Endothelial cell of umbilical vein (primary cell): ENCODE results near the gene ABL1. TPM values are rescaled to one million over a fixed set of nuclear protein-coding genes. Genes with fewer than 3 reads are reported as not detected.

Source experiments
- BruUV-seq: library from RNA; stranded (reverse); fragments of 400-500 nt; replicated peaks from 2 replicates; lab custom pipeline; 2021; lab: Mats Ljungman, UMichigan
- CTCF ChIA-PET: fragments of 300-600, 350-600 bp; sonication (Branson Sonifier 250); formaldehyde crosslinking; loops from one replicate; lab custom pipeline; 2021; ENCODE audit warnings: antibody characterized with exemption, inconsistent platforms; lab: Charles Lee
- POLR2A ChIA-PET: fragments of 300-600, 350-600 bp; sonication (Branson Sonifier 250); formaldehyde crosslinking; loops from one replicate; lab custom pipeline; 2021; ENCODE audit warnings: antibody characterized with exemption, inconsistent platforms; lab: Charles Lee
- DNase-seq: peaks from one replicate; pipeline ENCODE4 v3.0.0-alpha.2; 2011; ENCODE audit warnings: low read depth, low spot score
- FAIRE-seq: peaks from 2 replicates; lab custom pipeline; 2011; peaks lifted over from hg19 to GRCh38; lab: Jason Lieb, UNC
- H2AFZ ChIP-seq: 2 replicates; pipeline ENCODE4 v1.6.0; 2012; ENCODE audit warnings: low read depth, low read length, control low read depth, inconsistent platforms
- H3K27ac ChIP-seq: 2 replicates; pipeline ENCODE4 v1.5.1; 2011; ENCODE audit warnings: low read depth, mild to moderate bottlenecking, control low read depth, low read length, moderate library complexity; ENCODE audit not compliant: insufficient read depth
- H3K27me3 ChIP-seq, 2 experiments: 2 replicates each; pipeline versions ENCODE4 v1.6.0 to v1.6.1; 2011; ENCODE audit warnings: low read length in 2 of 2, mixed read lengths in 1 of 2; ENCODE audit not compliant: control insufficient read depth in 2 of 2, insufficient read depth in 2 of 2
- H3K36me3 ChIP-seq, 2 experiments: 2 replicates in 1 of 2; 3 replicates in 1 of 2; pipeline ENCODE4 v1.5.1; 2011; ENCODE audit warnings: low read length in 2 of 2, mild to moderate bottlenecking in 1 of 2, moderate library complexity in 1 of 2; ENCODE audit not compliant: control insufficient read depth in 2 of 2, insufficient read depth in 2 of 2; ENCODE audit errors: extremely low read depth in 1 of 2
- H3K4me1 ChIP-seq: 3 replicates; pipeline ENCODE4 v1.5.1; 2011; ENCODE audit warnings: mild to moderate bottlenecking, low read length; ENCODE audit not compliant: control insufficient read depth, insufficient read depth; ENCODE audit errors: extremely low read depth
- H3K4me2 ChIP-seq: 2 replicates; pipeline ENCODE4 v1.6.1; 2011; ENCODE audit warnings: low read length, control low read depth, mixed read lengths; ENCODE audit not compliant: insufficient read depth
- H3K4me3 ChIP-seq, 3 experiments: fragments of 200-600 bp in 1 of 3; sonication (generic), shearing (Covaris generic) in 1 of 3; replicated peaks in 1 of 3; 2 replicates each; pipeline ENCODE4 v1.5.1; 2011 to 2016; ENCODE audit warnings: control low read depth in 3 of 3, low read length in 3 of 3, mild to moderate bottlenecking in 2 of 3, inconsistent platforms in 1 of 3, low read depth in 1 of 3, moderate library complexity in 1 of 3; ENCODE audit not compliant: insufficient read depth in 1 of 3
- H3K79me2 ChIP-seq: 2 replicates; pipeline ENCODE4 v1.6.0; 2012; ENCODE audit warnings: low read length, inconsistent platforms; ENCODE audit not compliant: control insufficient read depth, insufficient read depth
- H3K9ac ChIP-seq: replicated peaks from 2 replicates; pipeline ENCODE3; 2011; ENCODE audit warnings: low read length, control low read depth; ENCODE audit not compliant: insufficient read depth; ENCODE audit errors: extremely low read depth
- H3K9me1 ChIP-seq: replicated peaks from 3 replicates; pipeline ENCODE4 v1.6.0; 2011; ENCODE audit warnings: mild to moderate bottlenecking, low read length; ENCODE audit not compliant: control insufficient read depth, insufficient read depth; ENCODE audit errors: extremely low read depth
- H3K9me3 ChIP-seq: replicated peaks from 2 replicates; pipeline ENCODE4 v1.5.1; 2012; ENCODE audit warnings: low read length, inconsistent platforms; ENCODE audit not compliant: control insufficient read depth, insufficient read depth
- H4K20me1 ChIP-seq: replicated peaks from 2 replicates; pipeline ENCODE3; 2011; ENCODE audit warnings: mild to moderate bottlenecking, low read length; ENCODE audit not compliant: control insufficient read depth, insufficient read depth; ENCODE audit errors: extremely low read depth
- CTCF ChIP-seq, 2 donors: IDR thresholded peaks; 1 replicate in 1 of 2; 2 replicates in 1 of 2; pipeline ENCODE4 v1.5.1; 2011; ENCODE audit warnings: low read length in 2 of 2, mild to moderate bottlenecking in 2 of 2, moderate library complexity in 2 of 2, control low read depth in 1 of 2, inconsistent platforms in 1 of 2, low read depth in 1 of 2; ENCODE audit not compliant: insufficient read depth in 1 of 2; ENCODE audit errors: extremely low read depth in 1 of 2
- EZH2 ChIP-seq: IDR thresholded peaks from 2 replicates; pipeline ENCODE4 v1.6.1; 2012; ENCODE audit warnings: borderline replicate concordance, low read depth, mild to moderate bottlenecking, moderate library complexity, low read length, inconsistent platforms; ENCODE audit not compliant: severe bottlenecking
- FOS ChIP-seq: IDR thresholded peaks from 2 replicates; pipeline ENCODE4 v1.6.1; 2011; ENCODE audit warnings: mild to moderate bottlenecking, low read length, moderate library complexity, borderline replicate concordance; ENCODE audit not compliant: insufficient read depth
- GATA2 ChIP-seq: IDR thresholded peaks from 2 replicates; pipeline ENCODE4 v1.7.0; 2011; ENCODE audit warnings: low read depth, mild to moderate bottlenecking, moderate library complexity, mixed read lengths, low read length; ENCODE audit not compliant: insufficient read length, insufficient read depth
- JUN ChIP-seq: IDR thresholded peaks from 2 replicates; pipeline ENCODE4 v1.6.1; 2011; ENCODE audit warnings: borderline replicate concordance, low read depth; ENCODE audit not compliant: insufficient read length, insufficient read depth
- MYC ChIP-seq: IDR thresholded peaks from one replicate; pipeline ENCODE4 v1.6.1; 2011; ENCODE audit warnings: mild to moderate bottlenecking, low read depth, low read length
- POLR2A ChIP-seq: IDR thresholded peaks from 2 replicates; pipeline ENCODE4 v1.6.1; 2012; ENCODE audit warnings: low read depth, mild to moderate bottlenecking, control low read depth, low read length
- POLR2AphosphoS5 ChIP-seq: IDR thresholded peaks from 2 replicates; pipeline ENCODE4 v1.6.1; 2012; ENCODE audit warnings: low read depth, mild to moderate bottlenecking, control low read depth, low read length, moderate library complexity; ENCODE audit not compliant: insufficient read depth
- dilution Hi-C: fragments of 300-500 bp; cut with MboI; formaldehyde crosslinking; loops from one replicate; pipeline ENCODE4 v1.15.0; 2019; ENCODE audit warnings: low sequenced_read_pairs; ENCODE audit not compliant: extremely low pct_ligation_motif_present
- intact Hi-C: fragments of 100-400 bp; cut with micrococcal nuclease; formaldehyde crosslinking; loops from one replicate; pipeline ENCODE4 v1.10.0; 2022
- polyA plus RNA-seq, 4 experiments: library from polyadenylated mRNA; depleted of rRNA in 3 of 4; stranded (reverse) in 3 of 4; unstranded in 1 of 4; fragments of >200 nt; gene quantifications; 2 replicates each; pipeline versions ENCODE4 v1.2.1 to v1.2.3, GENCODE V29; 2011 to 2012; ENCODE audit warnings: missing spikeins in 1 of 4
- total RNA-seq: library from RNA; stranded (reverse); gene quantifications from 2 replicates; pipeline ENCODE4 v1.2.3, GENCODE V29; 2021
- TF ChIP-seq, protein P1 (sequence below): IDR thresholded peaks from 2 replicates; pipeline ENCODE4 v1.6.1; 2011; ENCODE audit not compliant: insufficient read depth, insufficient read length

ABL1 gene
- total and polyA plus RNA-seq, 2 donors (not counting 3 experiments of a cell fraction or from before 2014, with no cell fraction given): 32.1 to 87.1 TPM

DNA sequence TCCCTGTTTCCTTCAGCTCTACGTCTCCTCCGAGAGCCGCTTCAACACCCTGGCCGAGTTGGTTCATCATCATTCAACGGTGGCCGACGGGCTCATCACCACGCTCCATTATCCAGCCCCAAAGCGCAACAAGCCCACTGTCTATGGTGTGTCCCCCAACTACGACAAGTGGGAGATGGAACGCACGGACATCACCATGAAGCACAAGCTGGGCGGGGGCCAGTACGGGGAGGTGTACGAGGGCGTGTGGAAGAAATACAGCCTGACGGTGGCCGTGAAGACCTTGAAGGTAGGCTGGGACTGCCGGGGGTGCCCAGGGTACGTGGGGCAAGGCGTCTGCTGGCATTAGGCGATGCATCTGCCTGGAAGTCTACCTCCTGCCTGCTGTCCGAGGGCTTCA lies 27.7 kb downstream of the ABL1 start:
- Histone ChIP-seq H4K20me1 (no peaks in the 10 kb centered on the region), H3K36me3 (peaks cover 13 to 20% of the 10 kb centered on the region in 2 experiments), H3K4me2 (no peak overlapping the region), H3K27me3 (no peaks in the 10 kb centered on the region), H3K9ac (no peak overlapping the region), H3K9me1 (no peaks in the 10 kb centered on the region), H3K79me2 (peaks cover 82% of the 10 kb centered on the region), H3K27ac (no peak overlapping the region), H3K4me1 (peaks cover 31% of the 10 kb centered on the region), H3K9me3 (no peaks in the 10 kb centered on the region), H2AFZ (no peak overlapping the region), H3K4me3 (no peak overlapping the region)
- DNase-seq (no peak), FAIRE-seq (no peak)
- POLR2A ChIA-PET: no interaction called here
- dilution Hi-C loops (loop anchor here (25.0 kb wide), 1 partner anchor 175 kb away; the partner anchor contains the start of gene EXOSC2), intact Hi-C loops (loop anchor here (1.0 kb wide), 3 partner anchors 26 to 161 kb away; no protein-coding TSS in a partner anchor)
- no TSS peak for BruUV-seq
- CTCF ChIA-PET: interaction anchor here (0.9 to 11.0 kb wide), 10 partner anchors 12 to 184 kb away, joined by 3 to 327 read pairs (median 4); no protein-coding TSS in a partner anchor
- TF ChIP-seq POLR2AphosphoS5 (no peak), JUN (no peak), EZH2 (no peak), POLR2A (no peak), CTCF (IDR thresholded peaks at IDR 0.05; ENCODE audit: extremely low read depth in 1 of 2, insufficient read depth in 1 of 2, low read depth in 1 of 2, low read length in 2 of 2) (no peak), MYC (no peak), FOS (no peak), GATA2 (no peak)
- TF ChIP-seq, protein P1, sequence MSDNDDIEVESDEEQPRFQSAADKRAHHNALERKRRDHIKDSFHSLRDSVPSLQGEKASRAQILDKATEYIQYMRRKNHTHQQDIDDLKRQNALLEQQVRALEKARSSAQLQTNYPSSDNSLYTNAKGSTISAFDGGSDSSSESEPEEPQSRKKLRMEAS: no peak
